Parathyroid adenoma (tissue), 2 donors: ENCODE measurements around the gene MAP2K6.

ENCODE experiments used
- H2AFZ ChIP-seq: fragments of 300-600 bp; sonication (generic); one replicate; pipeline ENCODE4 v1.7.0; 2017; ENCODE audit warnings: antibody characterized with exemption, mild to moderate bottlenecking
- H3K27ac ChIP-seq: fragments of 300-600 bp; sonication (generic); one replicate; pipeline ENCODE4 v1.7.0; 2017
- H3K27me3 ChIP-seq: fragments of 300-600 bp; sonication (generic); one replicate; pipeline ENCODE4 v1.7.0; 2017; ENCODE audit warnings: low read length; ENCODE audit not compliant: control insufficient read depth, insufficient read depth
- H3K36me3 ChIP-seq: fragments of 300-600 bp; sonication (generic); one replicate; pipeline ENCODE4 v1.7.0; 2017; ENCODE audit warnings: low read length; ENCODE audit not compliant: control insufficient read depth, insufficient read depth
- H3K4me1 ChIP-seq: fragments of 300-600 bp; sonication (generic); one replicate; pipeline ENCODE4 v1.7.0; 2017; ENCODE audit warnings: control low read depth
- H3K4me2 ChIP-seq: fragments of 300-600 bp; sonication (generic); one replicate; pipeline ENCODE4 v1.7.0; 2017; ENCODE audit warnings: low read length
- H3K4me3 ChIP-seq: fragments of 300-600 bp; sonication (generic); one replicate; pipeline ENCODE4 v1.7.0; 2017; ENCODE audit warnings: low read depth, low read length
- H3K79me2 ChIP-seq: fragments of 300-600 bp; sonication (generic); one replicate; pipeline ENCODE4 v1.7.0; 2017; ENCODE audit warnings: control low read depth
- H3K9ac ChIP-seq: fragments of 300-600 bp; sonication (generic); one replicate; pipeline ENCODE4 v1.7.0; 2017; ENCODE audit warnings: mild to moderate bottlenecking
- H3K9me3 ChIP-seq: fragments of 300-600 bp; sonication (generic); one replicate; pipeline ENCODE4 v1.7.0; 2017; ENCODE audit warnings: low read length; ENCODE audit not compliant: control insufficient read depth
- TF ChIP-seq, protein P1 (sequence below): fragments of 300-600 bp; sonication (generic); IDR thresholded peaks from one replicate; pipeline ENCODE4 v1.7.0; 2017; ENCODE audit warnings: antibody characterized with exemption, mild to moderate bottlenecking
- donor health status: primary hyperparathyroidism.

Gene MAP2K6

GRCh38 chr17:69503711-69504110 is 89.2 kb downstream of the MAP2K6 start:
- Histone ChIP-seq H3K9me3 (no peaks in the 10 kb centered on the region), H3K9ac (no peak overlapping the region), H3K36me3 (no peaks in the 10 kb centered on the region), H3K27me3 (no peaks in the 10 kb centered on the region), H2AFZ (no peak overlapping the region), H3K4me3 (no peak overlapping the region), H3K4me2 (no peak overlapping the region), H3K4me1 (no peaks in the 10 kb centered on the region), H3K27ac (no peak overlapping the region), H3K79me2 (no peaks in the 10 kb centered on the region)
- TF ChIP-seq, protein P1, sequence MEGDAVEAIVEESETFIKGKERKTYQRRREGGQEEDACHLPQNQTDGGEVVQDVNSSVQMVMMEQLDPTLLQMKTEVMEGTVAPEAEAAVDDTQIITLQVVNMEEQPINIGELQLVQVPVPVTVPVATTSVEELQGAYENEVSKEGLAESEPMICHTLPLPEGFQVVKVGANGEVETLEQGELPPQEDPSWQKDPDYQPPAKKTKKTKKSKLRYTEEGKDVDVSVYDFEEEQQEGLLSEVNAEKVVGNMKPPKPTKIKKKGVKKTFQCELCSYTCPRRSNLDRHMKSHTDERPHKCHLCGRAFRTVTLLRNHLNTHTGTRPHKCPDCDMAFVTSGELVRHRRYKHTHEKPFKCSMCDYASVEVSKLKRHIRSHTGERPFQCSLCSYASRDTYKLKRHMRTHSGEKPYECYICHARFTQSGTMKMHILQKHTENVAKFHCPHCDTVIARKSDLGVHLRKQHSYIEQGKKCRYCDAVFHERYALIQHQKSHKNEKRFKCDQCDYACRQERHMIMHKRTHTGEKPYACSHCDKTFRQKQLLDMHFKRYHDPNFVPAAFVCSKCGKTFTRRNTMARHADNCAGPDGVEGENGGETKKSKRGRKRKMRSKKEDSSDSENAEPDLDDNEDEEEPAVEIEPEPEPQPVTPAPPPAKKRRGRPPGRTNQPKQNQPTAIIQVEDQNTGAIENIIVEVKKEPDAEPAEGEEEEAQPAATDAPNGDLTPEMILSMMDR = no peak

DNA sequence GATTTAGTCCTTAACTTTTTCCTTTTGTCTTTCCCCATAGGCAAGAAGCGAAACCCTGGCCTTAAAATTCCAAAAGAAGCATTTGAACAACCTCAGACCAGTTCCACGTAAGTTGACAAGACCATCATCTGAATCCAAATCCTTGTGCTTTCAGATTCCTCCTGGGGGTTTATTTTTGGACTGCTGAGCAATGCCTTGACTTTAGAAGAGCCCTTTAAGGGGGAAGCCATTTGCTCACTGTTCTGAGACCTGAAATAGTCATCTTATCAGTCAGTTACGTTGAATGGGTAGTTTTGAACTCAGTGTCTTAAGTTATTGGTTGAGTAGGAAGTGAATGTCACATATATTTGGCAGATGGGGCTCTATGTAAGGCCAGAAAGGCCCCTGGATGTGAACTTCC is 91.2 kb downstream of the MAP2K6 start:
- H3K27ac ChIP-seq = no peak overlapping the region
- TF ChIP-seq, protein P1 = no peak
- H3K79me2 ChIP-seq = no peaks in the 10 kb centered on the region
- no peaks in the 10 kb centered on the region for H3K4me1 ChIP-seq
- H3K4me2 ChIP-seq = no peak overlapping the region
- no peak overlapping the region for H3K9ac ChIP-seq
- no peaks in the 10 kb centered on the region for H3K27me3 ChIP-seq
- H2AFZ ChIP-seq = no peak overlapping the region
- no peak overlapping the region for H3K4me3 ChIP-seq
- no peaks in the 10 kb centered on the region for H3K36me3 ChIP-seq
- H3K9me3 ChIP-seq = no peaks in the 10 kb centered on the region

GRCh38 chr17:69506489-69506888 is 92.0 kb downstream of the MAP2K6 start:
- H3K27me3 ChIP-seq = no peaks in the 10 kb centered on the region
- H3K4me3 ChIP-seq = no peak overlapping the region
- TF ChIP-seq, protein P1 = no peak
- no peaks in the 10 kb centered on the region for H3K9me3 ChIP-seq
- no peak overlapping the region for H2AFZ ChIP-seq
- no peak overlapping the region for H3K27ac ChIP-seq
- no peaks in the 10 kb centered on the region for H3K36me3 ChIP-seq
- no peaks in the 10 kb centered on the region for H3K79me2 ChIP-seq
- no peaks in the 10 kb centered on the region for H3K4me1 ChIP-seq
- H3K4me2 ChIP-seq = no peak overlapping the region
- H3K9ac ChIP-seq = no peak overlapping the region

DNA sequence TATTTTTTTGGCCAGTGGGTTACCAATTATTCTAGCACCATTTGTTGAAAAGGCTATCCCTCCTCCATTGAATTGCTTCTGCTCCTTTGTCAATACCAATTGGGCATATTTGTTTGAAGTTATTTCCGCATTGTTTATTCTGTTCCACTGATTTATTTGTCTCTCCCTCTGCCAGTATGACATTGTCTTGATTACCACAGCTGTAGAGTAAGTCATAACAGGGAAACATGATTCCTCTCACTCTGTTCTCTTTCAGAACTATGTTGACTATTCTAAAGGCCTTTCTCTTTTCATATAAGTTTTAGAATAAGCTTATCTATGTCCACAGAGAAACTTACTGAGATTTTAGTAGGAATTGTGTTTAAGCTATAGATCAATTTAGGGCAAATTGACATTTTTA is 94.3 kb downstream of the MAP2K6 start:
- Histone ChIP-seq H3K27ac (no peak overlapping the region), H2AFZ (no peak overlapping the region), H3K4me3 (no peak overlapping the region), H3K4me2 (no peak overlapping the region), H3K9ac (no peak overlapping the region), H3K27me3 (no peaks in the 10 kb centered on the region), H3K79me2 (no peaks in the 10 kb centered on the region), H3K9me3 (no peaks in the 10 kb centered on the region), H3K36me3 (no peaks in the 10 kb centered on the region), H3K4me1 (no peaks in the 10 kb centered on the region)
- TF ChIP-seq, protein P1 = no peak

GRCh38 chr17:69511250-69511649 is 96.8 kb downstream of the MAP2K6 start:
- H3K79me2 ChIP-seq = no peaks in the 10 kb centered on the region
- no peaks in the 10 kb centered on the region for H3K36me3 ChIP-seq
- no peak overlapping the region for H3K27ac ChIP-seq
- no peaks in the 10 kb centered on the region for H3K9me3 ChIP-seq
- no peak overlapping the region for H3K9ac ChIP-seq
- no peaks in the 10 kb centered on the region for H3K4me1 ChIP-seq
- TF ChIP-seq, protein P1 = no peak
- no peaks in the 10 kb centered on the region for H3K27me3 ChIP-seq
- no peak overlapping the region for H3K4me3 ChIP-seq
- H2AFZ ChIP-seq = no peak overlapping the region
- H3K4me2 ChIP-seq = no peak overlapping the region
